NB4 (cell line): ENCODE data around the gene OLA1.
A peak's percentile ranks its signal among the peaks of the same experiment; 100 is the strongest.

Experiments used
- DNase-seq: peaks from one replicate; pipeline ENCODE4 v3.0.0; 2010; ENCODE audit warnings: low read depth
- H3K4me3 ChIP-seq: one replicate; pipeline ENCODE4 v1.5.1; 2011; ENCODE audit warnings: mild to moderate bottlenecking, low read depth, low read length, moderate library complexity
- CTCF ChIP-seq: IDR thresholded peaks from one replicate; pipeline ENCODE4 v1.5.1; 2012; ENCODE audit warnings: low read depth, low read length
- MAX ChIP-seq: IDR thresholded peaks from 2 replicates; pipeline ENCODE4 v1.6.1; 2011; ENCODE audit warnings: low read depth, low read length
- MYC ChIP-seq: IDR thresholded peaks from 2 replicates; pipeline ENCODE4 v1.6.1; 2011; ENCODE audit warnings: low read depth, low read length
- POLR2A ChIP-seq: IDR thresholded peaks from 2 replicates; pipeline ENCODE4 v1.6.1; 2011; ENCODE audit warnings: mild to moderate bottlenecking; ENCODE audit not compliant: insufficient read length; ENCODE audit errors: extremely low read depth

The OLA1 gene

GRCh38 chr2:174047746-174048145 lies 200.6 kb downstream of the OLA1 start:
- no peak overlapping the region for H3K4me3 ChIP-seq
- TF ChIP-seq MAX = no peak
- no peak for TF ChIP-seq MYC
- TF ChIP-seq POLR2A = no peak
- no peak for TF ChIP-seq CTCF
- DNase-seq = no peak

- H3K4me3 ChIP-seq = no peak overlapping the region
- DNase-seq = no peak
- TF ChIP-seq POLR2A (no peak), MYC (no peak), MAX (no peak), CTCF (no peak)
These were observed 202.2 kb downstream of the OLA1 start for GRCh38 chr2:174046172-174046571.

GRCh38 chr2:174044556-174044955 lies 203.8 kb downstream of the OLA1 start:
- no peak for DNase-seq
- no peak overlapping the region for H3K4me3 ChIP-seq
- no peak for TF ChIP-seq CTCF
- no peak for TF ChIP-seq MAX
- no peak for TF ChIP-seq MYC
- TF ChIP-seq POLR2A = no peak

- H3K4me3 ChIP-seq = no peak overlapping the region
- no peak for DNase-seq
- TF ChIP-seq MAX = no peak
- no peak for TF ChIP-seq CTCF
- no peak for TF ChIP-seq POLR2A
- TF ChIP-seq MYC = no peak
These were observed 208.0 kb downstream of the OLA1 start for GRCh38 chr2:174040417-174040701.

- TF ChIP-seq POLR2A (no peak), MAX (0 out of 2 replicates have a peak, but pooled peaks have one; percentile 48), CTCF (peak; percentile 92), MYC (peak; percentile 85)
- peak; percentile 97 for DNase-seq
- peak overlapping the region; percentile 9 for H3K4me3 ChIP-seq
These were observed 208.5 kb downstream of the OLA1 start for GRCh38 chr2:174039551-174040416.
